Endothelial cell of umbilical vein (primary cell): ENCODE data around the gene TNFRSF12A. TPM values are rescaled to one million over a fixed set of nuclear protein-coding genes. Genes with fewer than 3 reads are reported as not detected.

ENCODE experiments used
- BruUV-seq: library from RNA; stranded (reverse); fragments of 400-500 nt; replicated peaks from 2 replicates; lab custom pipeline; 2021; lab: Mats Ljungman, UMichigan
- CTCF ChIA-PET: fragments of 300-600, 350-600 bp; sonication (Branson Sonifier 250); formaldehyde crosslinking; loops from one replicate; lab custom pipeline; 2021; ENCODE audit warnings: antibody characterized with exemption, inconsistent platforms; lab: Charles Lee
- POLR2A ChIA-PET: fragments of 300-600, 350-600 bp; sonication (Branson Sonifier 250); formaldehyde crosslinking; loops from one replicate; lab custom pipeline; 2021; ENCODE audit warnings: antibody characterized with exemption, inconsistent platforms; lab: Charles Lee
- DNase-seq: peaks from one replicate; pipeline ENCODE4 v3.0.0-alpha.2; 2011; ENCODE audit warnings: low read depth, low spot score
- FAIRE-seq: peaks from 2 replicates; lab custom pipeline; 2011; peaks lifted over from hg19 to GRCh38; lab: Jason Lieb, UNC
- H2AFZ ChIP-seq: 2 replicates; pipeline ENCODE4 v1.6.0; 2012; ENCODE audit warnings: low read depth, low read length, control low read depth, inconsistent platforms
- H3K27ac ChIP-seq: 2 replicates; pipeline ENCODE4 v1.5.1; 2011; ENCODE audit warnings: low read depth, mild to moderate bottlenecking, control low read depth, low read length, moderate library complexity; ENCODE audit not compliant: insufficient read depth
- H3K27me3 ChIP-seq, 2 experiments: 2 replicates each; pipeline versions ENCODE4 v1.6.0 to v1.6.1; 2011; ENCODE audit warnings: low read length in 2 of 2, mixed read lengths in 1 of 2; ENCODE audit not compliant: control insufficient read depth in 2 of 2, insufficient read depth in 2 of 2
- H3K36me3 ChIP-seq, 2 experiments: 2 replicates in 1 of 2; 3 replicates in 1 of 2; pipeline ENCODE4 v1.5.1; 2011; ENCODE audit warnings: low read length in 2 of 2, mild to moderate bottlenecking in 1 of 2, moderate library complexity in 1 of 2; ENCODE audit not compliant: control insufficient read depth in 2 of 2, insufficient read depth in 2 of 2; ENCODE audit errors: extremely low read depth in 1 of 2
- H3K4me1 ChIP-seq: 3 replicates; pipeline ENCODE4 v1.5.1; 2011; ENCODE audit warnings: mild to moderate bottlenecking, low read length; ENCODE audit not compliant: control insufficient read depth, insufficient read depth; ENCODE audit errors: extremely low read depth
- H3K4me2 ChIP-seq: 2 replicates; pipeline ENCODE4 v1.6.1; 2011; ENCODE audit warnings: low read length, control low read depth, mixed read lengths; ENCODE audit not compliant: insufficient read depth
- H3K4me3 ChIP-seq, 3 experiments: fragments of 200-600 bp in 1 of 3; sonication (generic), shearing (Covaris generic) in 1 of 3; replicated peaks in 1 of 3; 2 replicates each; pipeline ENCODE4 v1.5.1; 2011 to 2016; ENCODE audit warnings: control low read depth in 3 of 3, low read length in 3 of 3, mild to moderate bottlenecking in 2 of 3, inconsistent platforms in 1 of 3, low read depth in 1 of 3, moderate library complexity in 1 of 3; ENCODE audit not compliant: insufficient read depth in 1 of 3
- H3K79me2 ChIP-seq: 2 replicates; pipeline ENCODE4 v1.6.0; 2012; ENCODE audit warnings: low read length, inconsistent platforms; ENCODE audit not compliant: control insufficient read depth, insufficient read depth
- H3K9ac ChIP-seq: replicated peaks from 2 replicates; pipeline ENCODE3; 2011; ENCODE audit warnings: low read length, control low read depth; ENCODE audit not compliant: insufficient read depth; ENCODE audit errors: extremely low read depth
- H3K9me1 ChIP-seq: replicated peaks from 3 replicates; pipeline ENCODE4 v1.6.0; 2011; ENCODE audit warnings: mild to moderate bottlenecking, low read length; ENCODE audit not compliant: control insufficient read depth, insufficient read depth; ENCODE audit errors: extremely low read depth
- H3K9me3 ChIP-seq: replicated peaks from 2 replicates; pipeline ENCODE4 v1.5.1; 2012; ENCODE audit warnings: low read length, inconsistent platforms; ENCODE audit not compliant: control insufficient read depth, insufficient read depth
- H4K20me1 ChIP-seq: replicated peaks from 2 replicates; pipeline ENCODE3; 2011; ENCODE audit warnings: mild to moderate bottlenecking, low read length; ENCODE audit not compliant: control insufficient read depth, insufficient read depth; ENCODE audit errors: extremely low read depth
- EZH2 ChIP-seq: IDR thresholded peaks from 2 replicates; pipeline ENCODE4 v1.6.1; 2012; ENCODE audit warnings: borderline replicate concordance, low read depth, mild to moderate bottlenecking, moderate library complexity, low read length, inconsistent platforms; ENCODE audit not compliant: severe bottlenecking
- FOS ChIP-seq: IDR thresholded peaks from 2 replicates; pipeline ENCODE4 v1.6.1; 2011; ENCODE audit warnings: mild to moderate bottlenecking, low read length, moderate library complexity, borderline replicate concordance; ENCODE audit not compliant: insufficient read depth
- GATA2 ChIP-seq: IDR thresholded peaks from 2 replicates; pipeline ENCODE4 v1.7.0; 2011; ENCODE audit warnings: low read depth, mild to moderate bottlenecking, moderate library complexity, mixed read lengths, low read length; ENCODE audit not compliant: insufficient read length, insufficient read depth
- JUN ChIP-seq: IDR thresholded peaks from 2 replicates; pipeline ENCODE4 v1.6.1; 2011; ENCODE audit warnings: borderline replicate concordance, low read depth; ENCODE audit not compliant: insufficient read length, insufficient read depth
- MYC ChIP-seq: IDR thresholded peaks from one replicate; pipeline ENCODE4 v1.6.1; 2011; ENCODE audit warnings: mild to moderate bottlenecking, low read depth, low read length
- POLR2A ChIP-seq: IDR thresholded peaks from 2 replicates; pipeline ENCODE4 v1.6.1; 2012; ENCODE audit warnings: low read depth, mild to moderate bottlenecking, control low read depth, low read length
- POLR2AphosphoS5 ChIP-seq: IDR thresholded peaks from 2 replicates; pipeline ENCODE4 v1.6.1; 2012; ENCODE audit warnings: low read depth, mild to moderate bottlenecking, control low read depth, low read length, moderate library complexity; ENCODE audit not compliant: insufficient read depth
- dilution Hi-C: fragments of 300-500 bp; cut with MboI; formaldehyde crosslinking; loops from one replicate; pipeline ENCODE4 v1.15.0; 2019; ENCODE audit warnings: low sequenced_read_pairs; ENCODE audit not compliant: extremely low pct_ligation_motif_present
- intact Hi-C: fragments of 100-400 bp; cut with micrococcal nuclease; formaldehyde crosslinking; loops from one replicate; pipeline ENCODE4 v1.10.0; 2022
- polyA plus RNA-seq, 4 experiments: library from polyadenylated mRNA; depleted of rRNA in 3 of 4; stranded (reverse) in 3 of 4; unstranded in 1 of 4; fragments of >200 nt; gene quantifications; 2 replicates each; pipeline versions ENCODE4 v1.2.1 to v1.2.3, GENCODE V29; 2011 to 2012; ENCODE audit warnings: missing spikeins in 1 of 4
- total RNA-seq: library from RNA; stranded (reverse); gene quantifications from 2 replicates; pipeline ENCODE4 v1.2.3, GENCODE V29; 2021
- TF ChIP-seq, protein P1 (sequence below): IDR thresholded peaks from 2 replicates; pipeline ENCODE4 v1.6.1; 2011; ENCODE audit not compliant: insufficient read depth, insufficient read length
- TF ChIP-seq, protein P2 (sequence below), 2 donors: IDR thresholded peaks; 1 replicate in 1 of 2; 2 replicates in 1 of 2; pipeline ENCODE4 v1.5.1; 2011; ENCODE audit warnings: low read length in 2 of 2, mild to moderate bottlenecking in 2 of 2, moderate library complexity in 2 of 2, control low read depth in 1 of 2, inconsistent platforms in 1 of 2, low read depth in 1 of 2; ENCODE audit not compliant: insufficient read depth in 1 of 2; ENCODE audit errors: extremely low read depth in 1 of 2

The TNFRSF12A gene
- total and polyA plus RNA-seq, 2 donors (not counting 3 experiments of a cell fraction or from before 2014, with no cell fraction given): 162 to 187 TPM

DNA sequence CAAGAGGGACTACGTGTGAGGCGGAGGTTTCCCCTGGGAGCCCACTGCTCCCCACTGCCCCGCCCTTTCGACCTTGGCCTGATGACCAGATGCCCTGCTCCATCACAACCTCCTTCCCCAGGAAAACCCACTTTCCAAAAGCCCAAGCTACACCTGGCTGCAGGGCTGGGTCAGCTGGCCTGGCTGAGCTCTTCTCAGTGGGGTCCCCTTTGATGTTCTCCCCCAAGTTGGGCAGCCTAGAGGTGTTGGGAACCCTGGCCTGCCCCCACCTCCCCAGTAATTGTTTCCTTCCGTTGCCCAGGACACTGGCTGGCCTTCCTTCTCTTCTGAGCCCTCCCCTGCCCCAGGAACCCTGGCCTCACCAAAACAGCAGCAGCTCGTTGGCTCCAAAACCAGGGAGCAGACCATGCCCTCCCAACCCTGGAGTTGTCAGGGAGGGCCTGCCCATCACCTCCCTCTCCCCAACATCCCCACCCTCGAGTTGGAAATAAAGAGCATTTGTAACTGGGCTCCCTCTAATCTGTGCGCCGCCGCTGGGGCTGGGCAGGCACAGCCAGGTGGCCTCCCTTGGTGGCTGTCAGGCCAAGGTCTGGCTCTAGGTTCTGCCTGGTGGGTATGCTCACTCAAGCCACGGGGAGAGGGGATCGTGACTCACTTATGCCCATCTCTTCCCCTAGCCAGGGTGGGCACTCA lies 6.0 kb upstream of the TNFRSF12A start:
- no peaks in the 10 kb centered on the region for H3K79me2 ChIP-seq
- H3K9me1 ChIP-seq: no peaks in the 10 kb centered on the region
- TF ChIP-seq, protein P1, sequence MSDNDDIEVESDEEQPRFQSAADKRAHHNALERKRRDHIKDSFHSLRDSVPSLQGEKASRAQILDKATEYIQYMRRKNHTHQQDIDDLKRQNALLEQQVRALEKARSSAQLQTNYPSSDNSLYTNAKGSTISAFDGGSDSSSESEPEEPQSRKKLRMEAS: no peak
- no peak for TF ChIP-seq POLR2A
- TF ChIP-seq JUN: no peak
- no peak for TF ChIP-seq FOS
- TF ChIP-seq, protein P2, sequence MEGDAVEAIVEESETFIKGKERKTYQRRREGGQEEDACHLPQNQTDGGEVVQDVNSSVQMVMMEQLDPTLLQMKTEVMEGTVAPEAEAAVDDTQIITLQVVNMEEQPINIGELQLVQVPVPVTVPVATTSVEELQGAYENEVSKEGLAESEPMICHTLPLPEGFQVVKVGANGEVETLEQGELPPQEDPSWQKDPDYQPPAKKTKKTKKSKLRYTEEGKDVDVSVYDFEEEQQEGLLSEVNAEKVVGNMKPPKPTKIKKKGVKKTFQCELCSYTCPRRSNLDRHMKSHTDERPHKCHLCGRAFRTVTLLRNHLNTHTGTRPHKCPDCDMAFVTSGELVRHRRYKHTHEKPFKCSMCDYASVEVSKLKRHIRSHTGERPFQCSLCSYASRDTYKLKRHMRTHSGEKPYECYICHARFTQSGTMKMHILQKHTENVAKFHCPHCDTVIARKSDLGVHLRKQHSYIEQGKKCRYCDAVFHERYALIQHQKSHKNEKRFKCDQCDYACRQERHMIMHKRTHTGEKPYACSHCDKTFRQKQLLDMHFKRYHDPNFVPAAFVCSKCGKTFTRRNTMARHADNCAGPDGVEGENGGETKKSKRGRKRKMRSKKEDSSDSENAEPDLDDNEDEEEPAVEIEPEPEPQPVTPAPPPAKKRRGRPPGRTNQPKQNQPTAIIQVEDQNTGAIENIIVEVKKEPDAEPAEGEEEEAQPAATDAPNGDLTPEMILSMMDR (IDR thresholded peaks at IDR 0.05; ENCODE audit: extremely low read depth in 1 of 2, insufficient read depth in 1 of 2, low read depth in 1 of 2, low read length in 2 of 2): no peak
- TF ChIP-seq MYC: no peak
- TF ChIP-seq GATA2: no peak
- TF ChIP-seq POLR2AphosphoS5: no peak
- no peak for TF ChIP-seq EZH2
- CTCF ChIA-PET: interaction anchor here (1.3 kb wide), 1 partner anchor 18 kb away, joined by 7 read pairs; no protein-coding TSS in a partner anchor
- H3K36me3 ChIP-seq: no peaks in the 10 kb centered on the region
- H3K9me3 ChIP-seq: no peaks in the 10 kb centered on the region
- no peak overlapping the region for H3K27ac ChIP-seq
- POLR2A ChIA-PET: no interaction called here
- H3K4me1 ChIP-seq: no peaks in the 10 kb centered on the region
- H2AFZ ChIP-seq: no peak overlapping the region
- FAIRE-seq: no peak
- H4K20me1 ChIP-seq: no peaks in the 10 kb centered on the region
- H3K4me2 ChIP-seq: no peak overlapping the region
- no peak overlapping the region for H3K9ac ChIP-seq
- dilution Hi-C loops: no loop called here
- BruUV-seq: no TSS peak
- DNase-seq: no peak
- H3K27me3 ChIP-seq: peaks cover 21 to 22% of the 10 kb centered on the region in 2 experiments
- intact Hi-C loops: no loop called here
- no peak overlapping the region for H3K4me3 ChIP-seq
